ENCODE measurements around the gene COL26A1.
"Not testable (repeated sequence)": the region's sequence is repeated elsewhere in the genome, so short reads cannot be mapped to it uniquely, and the experiment has no call there.

Gene COL26A1

GRCh38 chr7:101602484-101603241, 240.0 kb downstream of the COL26A1 start:
- DNase-seq, result peak; percentile 86 to 92 (median 90)

- DNase-seq, result no peak
Observed at GRCh38 chr7:101604331-101604933, 241.8 kb downstream of the COL26A1 start.

- not testable (repeated sequence) for DNase-seq
Observed at GRCh38 chr7:101604934-101605332, 242.3 kb downstream of the COL26A1 start.

- DNase-seq, result no peak
Observed at GRCh38 chr7:101605611-101606497, 243.2 kb downstream of the COL26A1 start.

GRCh38 chr7:101606498-101606923, 243.8 kb downstream of the COL26A1 start:
- DNase-seq, result no peak

All from suppressor macrophage treated with lipopolysaccharide for 1 hour (primary cell).